ENCODE results near the gene SPINK8.

Gene SPINK8

DNA sequence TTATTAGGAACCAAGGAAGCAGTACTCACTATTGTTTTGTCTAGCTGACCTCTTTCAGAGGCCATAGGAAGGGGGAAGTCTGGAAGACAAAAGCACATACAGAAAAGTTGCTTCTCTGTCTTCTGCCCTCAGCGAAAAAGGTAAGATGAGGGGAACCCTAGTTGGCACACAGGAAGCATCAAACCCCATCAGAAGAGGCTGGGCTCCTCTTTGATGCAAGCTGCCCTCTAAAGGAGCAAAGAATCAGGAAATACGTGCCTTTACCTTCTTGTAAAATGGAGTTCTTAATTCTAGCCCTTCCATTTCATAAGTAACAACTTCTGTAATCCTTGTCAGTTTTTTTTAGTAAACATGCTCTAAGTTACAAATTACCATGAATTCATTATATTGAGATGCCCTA, 12.5 kb downstream of the SPINK8 start:
- DNase-seq (ENCODE audit: low spot score): no peak

DNA sequence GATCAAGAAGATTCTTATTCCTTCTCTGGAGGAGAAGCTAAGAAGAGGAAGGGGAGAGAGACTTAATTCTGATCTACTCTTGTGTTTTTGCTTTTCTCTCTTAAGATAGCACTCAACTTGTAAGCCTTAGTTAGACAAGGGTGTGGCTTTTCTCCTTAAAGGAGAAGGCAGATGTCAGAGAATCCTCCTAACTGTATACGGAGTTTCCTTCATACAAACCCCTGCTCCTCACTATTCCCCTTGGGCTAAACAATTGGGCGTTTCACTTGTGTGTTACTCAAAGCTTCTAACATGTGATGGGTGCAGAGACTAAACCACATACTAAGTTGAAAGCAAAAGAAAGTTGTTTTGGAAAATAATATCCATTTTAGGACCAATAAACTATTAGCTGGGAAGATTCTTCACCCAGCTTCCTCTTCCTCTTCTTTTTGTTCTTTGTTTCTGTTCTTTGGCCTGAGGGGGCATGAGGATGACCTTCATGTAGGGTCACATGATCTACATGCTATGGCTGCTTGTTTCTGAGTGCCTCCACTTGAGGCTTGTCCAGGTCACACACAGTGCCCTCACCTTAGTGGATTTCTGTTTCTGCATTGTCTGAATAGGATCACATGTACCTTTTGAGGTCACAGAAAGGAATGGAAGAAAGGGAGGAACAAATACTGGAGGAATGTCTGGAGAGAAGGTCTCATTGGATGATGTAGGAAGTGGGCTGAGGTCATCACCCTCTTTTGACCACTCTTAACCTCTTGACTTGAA, 14.6 kb downstream of the SPINK8 start:
- no peak for DNase-seq (ENCODE audit: low spot score)

DNA sequence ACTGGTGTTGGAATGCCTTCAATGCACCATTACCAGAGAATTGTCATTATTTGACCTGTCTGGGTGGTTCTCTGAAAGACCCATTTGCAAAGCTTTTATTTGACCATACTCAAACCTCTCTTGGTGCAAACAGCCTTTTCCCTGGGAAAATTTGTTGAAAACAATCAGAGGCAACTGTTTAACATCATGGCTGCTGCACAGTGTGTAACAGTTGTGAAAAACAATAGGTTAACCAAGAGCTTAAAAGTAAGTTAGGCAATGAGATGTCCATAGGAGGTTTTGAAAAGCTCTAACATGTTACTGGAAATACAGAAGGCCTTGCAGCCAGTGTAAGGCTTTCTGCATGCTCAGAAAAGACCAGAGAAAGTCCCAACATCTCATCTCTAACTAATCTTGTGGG, 18.9 kb downstream of the SPINK8 start:
- no peak for DNase-seq (ENCODE audit: low spot score)

DNA sequence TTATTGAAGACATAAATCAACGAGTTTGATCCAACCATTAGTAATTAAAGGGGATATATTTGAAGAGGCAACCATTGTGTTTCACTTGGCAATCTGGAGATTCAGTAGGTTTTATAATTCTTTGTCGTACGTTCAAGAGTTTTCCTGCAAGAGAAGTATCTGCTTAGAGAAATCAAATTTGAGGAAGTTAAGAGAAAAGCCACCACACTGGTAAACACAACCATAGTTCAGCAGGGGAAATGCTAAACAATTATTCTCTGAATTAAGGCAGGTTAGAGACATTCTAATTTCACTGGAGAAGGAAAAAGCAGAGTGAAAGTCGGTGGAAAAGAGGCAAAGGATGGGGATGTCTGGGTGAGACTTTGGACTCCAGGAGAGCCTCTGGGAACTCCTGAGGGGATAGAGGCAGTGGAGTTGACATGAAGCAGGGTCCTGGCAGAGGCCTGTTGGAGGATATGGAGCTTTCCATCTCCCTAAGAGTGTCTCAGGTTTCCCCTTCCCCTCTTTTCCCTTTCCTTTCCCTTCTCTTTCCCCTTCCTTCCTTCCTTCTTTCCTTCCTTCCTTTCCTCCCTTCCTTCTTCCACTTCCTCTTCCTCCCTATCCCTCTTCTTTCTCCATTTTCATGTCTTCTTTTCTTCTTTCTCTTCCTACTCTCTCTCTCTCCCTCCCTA, 26.5 kb downstream of the SPINK8 start:
- DNase-seq (ENCODE audit: low spot score): no peak

DNA sequence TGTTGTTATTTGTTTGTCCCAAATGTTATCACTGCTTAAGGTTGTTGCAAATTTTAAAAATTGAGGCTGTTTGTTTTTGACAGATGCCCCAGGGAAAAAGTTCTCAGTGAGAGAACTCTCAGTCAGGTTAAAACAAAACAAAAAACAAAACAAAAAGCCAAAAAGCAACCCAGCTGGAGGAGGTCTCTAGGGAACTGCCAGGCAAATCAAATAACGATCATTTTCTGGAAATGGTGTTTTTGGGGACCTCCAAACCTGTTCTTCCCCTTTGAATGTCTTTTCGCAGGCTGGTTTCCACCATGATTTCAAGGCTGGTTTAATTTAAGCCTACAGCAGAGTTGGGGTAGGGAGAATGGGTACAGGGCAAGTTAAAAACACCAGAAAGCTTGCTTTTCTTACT, 27.2 kb downstream of the SPINK8 start:
- DNase-seq (ENCODE audit: low spot score): no peak

DNA sequence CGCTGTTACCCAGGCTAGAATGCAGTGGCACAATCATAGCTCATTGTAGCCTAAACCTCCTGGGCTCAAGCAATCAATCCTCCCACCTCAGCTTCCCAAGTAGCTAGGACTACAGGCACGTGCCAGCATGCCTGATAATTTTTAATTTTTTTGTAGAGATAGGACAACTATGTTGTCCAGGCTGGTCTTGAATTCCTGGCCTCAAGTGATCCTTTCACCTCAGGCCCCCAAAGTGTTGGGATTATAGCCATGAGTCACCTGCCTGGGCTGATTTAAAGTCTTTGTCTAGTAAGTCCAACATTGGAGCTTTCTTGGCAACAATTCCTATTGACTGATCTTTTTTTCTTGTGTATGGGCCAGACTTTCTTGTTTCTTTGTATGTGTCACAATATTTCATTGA, 28.1 kb downstream of the SPINK8 start:
- DNase-seq (ENCODE audit: low spot score): no peak

DNA sequence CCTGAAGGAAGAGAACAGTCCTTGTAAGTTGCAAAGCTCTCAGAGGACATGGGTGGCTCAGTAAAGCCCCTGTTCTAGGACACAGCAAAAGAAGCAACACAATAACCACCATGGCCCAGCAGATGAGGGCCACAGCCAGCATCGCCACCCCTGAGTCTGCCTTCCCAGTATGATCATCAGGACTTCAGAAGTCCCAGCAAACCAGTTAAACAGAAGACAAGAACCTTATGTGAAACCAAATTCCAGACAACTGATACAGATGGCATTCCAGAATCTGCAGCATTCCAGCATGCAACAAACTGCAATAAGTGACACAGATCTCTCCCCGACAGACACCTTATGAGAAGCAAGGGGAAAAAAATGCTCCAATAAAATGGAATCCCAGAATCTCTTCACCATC, 30.4 kb downstream of the SPINK8 start:
- DNase-seq (ENCODE audit: low spot score): no peak

DNA sequence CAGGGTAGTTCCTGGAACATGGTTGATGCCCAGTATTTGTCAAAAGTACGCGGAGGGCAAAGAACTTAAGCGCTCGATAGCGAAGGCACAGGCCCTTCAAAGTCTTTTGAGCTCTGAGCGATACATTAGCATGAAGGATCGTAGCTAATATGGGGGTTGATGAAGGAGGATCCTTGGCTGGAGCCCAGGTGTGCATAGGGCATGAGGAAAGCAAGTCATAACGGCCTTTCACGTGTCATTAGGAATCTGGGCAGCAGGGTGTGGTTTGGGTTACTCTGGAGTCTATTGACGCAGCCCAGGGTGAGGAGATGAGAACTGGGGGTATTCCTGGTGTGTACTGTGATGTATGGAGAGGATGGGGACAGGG, 31.7 kb downstream of the SPINK8 start:
- DNase-seq (ENCODE audit: low spot score): peak; percentile 13

DNA sequence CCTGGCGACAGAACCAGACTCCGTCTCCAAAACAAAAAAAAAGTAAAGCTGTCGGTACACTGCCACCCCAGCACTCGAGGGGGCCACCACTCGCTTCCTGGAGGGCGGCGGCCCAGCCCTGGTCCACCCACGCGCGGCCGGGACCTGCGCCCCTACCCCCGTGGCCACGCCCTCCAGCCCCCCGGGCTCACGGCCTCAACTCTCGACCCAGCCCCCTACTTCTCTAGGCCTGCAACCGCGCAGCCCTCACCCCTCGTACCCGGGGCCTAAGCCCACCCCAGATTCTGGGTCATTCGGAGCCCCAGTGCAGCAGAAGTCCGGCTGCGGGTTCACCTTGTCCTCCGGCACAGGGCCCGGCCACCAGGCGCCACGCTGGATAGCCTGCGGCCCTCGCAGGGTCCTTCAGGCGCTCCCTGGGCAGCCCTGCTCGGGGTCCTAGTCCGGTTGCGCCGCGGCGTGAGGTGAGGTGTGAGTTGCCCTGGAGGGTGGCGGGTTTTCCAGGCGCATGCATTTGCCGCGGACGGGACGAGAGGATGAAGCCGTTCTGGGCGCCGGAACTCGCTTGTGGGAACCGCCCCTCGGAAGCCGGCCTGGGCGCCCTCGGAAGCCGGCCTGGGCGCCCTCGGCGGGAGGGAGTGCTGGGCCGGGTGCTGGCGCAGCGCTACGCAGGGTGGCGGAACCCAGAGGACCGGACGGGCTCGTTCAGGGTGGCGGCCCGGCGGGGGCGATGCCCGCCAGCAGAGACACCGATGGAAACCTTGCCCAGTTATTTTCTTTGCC, 32.3 kb downstream of the SPINK8 start, which contains the start of gene NME6:
TSS of gene NME6 (minus strand) at position 348 of the 780 bp plus-strand sequence.
- DNase-seq (ENCODE audit: low spot score): peak; percentile 85

DNA sequence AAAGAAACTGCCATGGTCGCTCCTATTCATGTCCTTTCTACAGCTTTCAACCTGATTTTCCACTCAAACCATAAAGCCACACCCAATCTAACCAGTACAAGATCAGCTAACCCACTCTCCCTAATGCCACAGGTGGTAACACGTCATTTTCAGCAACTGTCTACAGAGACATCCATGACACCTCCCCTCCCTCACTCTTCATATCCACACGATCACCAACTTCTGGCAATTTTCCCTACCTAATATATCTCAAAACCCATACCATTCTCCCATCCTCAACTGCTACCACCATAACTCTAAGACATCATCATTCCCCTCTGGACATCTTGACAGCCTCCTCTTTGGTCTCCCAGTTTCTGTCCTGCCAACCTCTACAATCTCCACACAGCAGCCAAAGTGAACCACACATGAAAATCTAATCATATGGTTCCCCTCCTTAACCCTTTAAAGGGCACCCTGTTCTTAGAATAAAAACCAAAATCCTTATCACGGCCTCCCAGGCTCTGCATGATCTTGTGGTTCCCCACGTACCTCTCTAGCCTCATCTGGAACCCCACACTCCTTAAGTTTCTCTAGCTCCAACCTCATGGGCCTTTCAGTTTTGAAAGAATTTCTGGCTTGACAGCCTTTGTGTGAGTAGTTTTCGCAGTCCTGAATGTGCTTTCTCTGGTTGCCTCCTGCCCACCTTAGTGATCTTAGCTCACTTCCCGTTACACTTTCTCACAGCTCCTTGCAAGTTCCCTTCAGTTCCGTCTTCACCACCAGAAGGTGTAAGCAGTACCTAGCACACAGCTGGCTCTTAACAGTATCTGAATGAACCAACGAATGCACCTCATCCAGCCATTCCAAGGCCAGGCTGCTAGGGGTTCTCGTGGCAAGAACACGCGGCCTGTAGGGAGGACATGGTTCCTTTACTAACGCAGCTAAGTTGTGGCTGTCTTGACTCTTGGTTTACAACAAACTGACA, 33.4 kb downstream of the SPINK8 start:
- DNase-seq (ENCODE audit: low spot score): no peak

DNA sequence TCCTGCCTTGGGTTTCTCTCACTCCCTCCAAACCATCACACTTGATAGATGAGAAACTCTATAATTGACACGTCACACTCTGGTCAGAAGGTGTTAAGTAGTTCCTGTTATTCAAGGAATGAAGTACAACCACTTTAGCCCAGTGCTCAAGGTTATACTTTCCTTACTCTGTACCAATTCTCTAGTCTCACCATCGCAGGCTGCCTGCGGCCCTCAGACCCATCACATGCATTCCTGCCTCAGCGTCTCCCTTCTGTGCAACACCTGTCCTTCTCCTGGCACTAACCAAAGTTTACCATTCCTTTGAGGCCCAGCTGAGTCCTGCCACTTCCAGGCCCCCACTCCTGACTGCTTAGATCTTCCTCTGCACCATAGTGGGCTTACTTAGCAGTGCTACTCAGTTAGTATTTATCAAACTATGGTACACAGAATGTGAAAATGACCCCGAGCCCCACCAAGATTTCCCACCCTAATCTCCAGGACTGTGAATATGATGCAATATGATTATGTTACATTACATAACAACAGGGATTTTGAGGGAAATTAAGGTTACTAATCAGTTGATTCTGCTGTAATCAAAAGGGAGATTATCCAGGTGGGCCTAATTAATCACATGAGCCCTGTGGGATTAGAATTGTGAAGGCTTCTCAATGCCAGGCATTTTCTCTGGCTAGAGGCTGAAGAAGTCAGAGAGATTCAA, 36.2 kb downstream of the SPINK8 start:
- DNase-seq (ENCODE audit: low spot score): no peak

DNA sequence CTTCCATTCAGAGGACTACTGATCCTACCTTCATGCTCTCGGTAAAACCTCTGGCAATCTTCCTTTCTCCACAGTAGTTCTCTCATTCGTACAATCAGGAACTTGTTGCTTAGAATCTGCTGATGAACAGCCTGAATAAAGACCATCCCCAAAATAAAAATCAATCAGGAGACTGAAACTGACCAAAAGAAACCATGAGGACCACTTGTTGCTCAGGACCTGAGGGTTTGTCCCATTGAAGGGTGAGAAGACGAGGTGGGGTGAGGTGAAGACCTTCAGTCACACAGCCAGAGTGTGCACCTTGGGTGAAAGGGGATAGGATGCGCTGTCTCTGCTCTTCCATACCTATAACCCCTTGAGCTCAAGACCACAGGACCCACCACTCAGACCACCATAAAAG, 36.8 kb downstream of the SPINK8 start:
- no peak for DNase-seq (ENCODE audit: low spot score)

DNA sequence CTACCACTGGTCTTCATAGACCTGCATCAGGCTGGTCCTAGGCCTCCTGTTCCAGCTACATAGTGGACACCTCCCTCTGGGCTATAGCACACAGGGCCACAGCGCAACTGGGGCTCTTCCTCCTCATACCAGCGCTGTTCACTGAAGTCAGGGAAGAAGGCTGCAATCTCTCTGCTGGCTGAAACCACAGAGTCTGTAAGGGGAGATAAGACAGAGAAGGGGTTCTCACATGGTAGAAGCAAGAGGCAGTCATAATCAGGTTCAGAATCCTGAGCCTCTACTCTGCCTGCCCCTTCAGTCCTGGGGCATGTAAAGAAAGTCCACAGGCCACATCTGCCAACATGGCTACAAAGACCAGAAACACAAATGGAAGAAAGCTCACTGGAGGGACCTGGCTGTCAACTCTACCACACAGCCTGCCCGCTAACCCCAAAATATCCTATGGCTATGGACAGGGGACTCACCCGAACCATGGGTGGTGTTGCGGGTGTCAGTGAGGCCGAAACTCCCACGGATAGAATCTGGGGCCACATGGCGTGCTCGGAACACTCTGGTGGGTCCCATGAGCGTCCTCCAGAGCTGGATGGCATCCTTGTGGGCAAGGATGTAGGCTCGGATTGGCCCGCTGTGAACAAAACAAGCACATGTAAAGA, 38.7 kb downstream of the SPINK8 start:
- no peak for DNase-seq (ENCODE audit: low spot score)

DNA sequence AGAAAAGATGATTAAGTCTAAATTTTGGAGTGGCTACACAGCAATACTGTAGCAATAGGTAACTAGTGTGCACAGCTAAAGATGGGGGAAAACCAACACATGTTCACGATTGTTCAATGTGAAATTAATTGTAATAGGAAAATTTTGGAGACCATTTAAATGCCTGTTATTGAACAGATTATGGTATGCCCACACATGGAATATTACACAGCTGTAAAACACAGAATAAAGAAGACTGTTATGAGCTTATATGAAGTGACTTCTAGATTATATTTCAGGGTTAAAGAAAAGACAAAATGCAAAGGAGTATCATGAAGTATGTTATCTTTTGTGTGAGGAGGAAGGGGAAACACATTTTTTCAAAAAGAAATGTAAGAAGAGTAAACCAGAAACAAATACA, 43.8 kb downstream of the SPINK8 start:
- DNase-seq (ENCODE audit: low spot score): no peak

DNA sequence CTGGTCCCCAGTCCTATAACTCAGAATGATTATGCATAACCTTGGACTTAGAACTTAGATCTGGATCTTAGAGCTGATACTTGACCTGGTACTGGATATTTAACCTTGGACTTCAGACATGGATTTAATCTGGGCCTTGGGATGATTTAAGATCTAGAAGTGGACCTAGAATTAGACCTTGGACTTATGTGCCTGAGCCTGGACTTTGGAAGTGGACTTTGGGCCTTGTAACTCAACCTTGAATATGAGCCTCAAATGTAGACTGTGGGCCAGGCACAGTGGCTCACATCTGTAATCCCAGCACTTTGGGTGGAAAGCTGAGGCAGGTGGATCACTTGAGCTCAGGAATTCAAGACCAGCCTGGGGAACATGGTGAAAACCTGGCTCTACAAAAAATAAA, 46.4 kb downstream of the SPINK8 start:
- no peak for DNase-seq (ENCODE audit: low spot score)

DNA sequence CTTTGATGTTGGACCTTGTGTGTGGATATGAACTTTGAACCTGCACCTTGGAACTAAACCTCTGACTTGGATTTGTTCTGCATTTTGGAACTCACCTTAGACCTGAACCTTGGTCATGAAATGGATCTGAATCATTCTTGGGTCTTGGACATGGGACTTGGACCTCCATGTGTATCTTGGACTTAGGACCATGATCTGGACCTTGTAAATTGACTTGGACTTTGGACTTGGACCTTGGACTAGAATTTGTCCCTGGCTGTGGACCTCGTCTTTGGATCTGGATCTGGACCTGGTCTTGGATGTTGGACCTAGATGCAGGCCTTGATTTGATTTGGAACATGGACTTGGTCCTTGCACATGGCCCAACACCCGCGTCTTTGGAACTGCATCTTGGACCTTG, 47.2 kb downstream of the SPINK8 start:
- no peak for DNase-seq (ENCODE audit: low spot score)

DNA sequence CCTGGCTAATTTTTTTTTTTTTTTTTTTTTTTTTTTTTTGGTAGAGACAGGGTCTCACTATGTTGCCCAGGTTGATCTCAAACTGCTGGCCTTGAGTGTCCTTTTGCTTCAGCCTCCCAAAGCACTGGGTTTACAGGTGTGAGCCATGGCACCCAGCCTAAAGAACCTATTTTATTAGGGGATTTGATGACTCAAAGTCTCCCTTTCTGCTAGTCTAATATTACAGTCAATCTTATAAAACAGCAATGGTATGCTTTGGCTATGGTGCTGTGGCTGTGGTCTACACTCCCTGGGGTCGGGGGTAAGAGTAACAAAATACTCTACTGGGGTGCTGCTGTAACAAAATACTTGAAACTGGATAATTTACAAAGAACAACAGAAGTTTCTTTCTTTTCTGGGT, 47.8 kb downstream of the SPINK8 start:
- DNase-seq (ENCODE audit: low spot score): no peak

DNA sequence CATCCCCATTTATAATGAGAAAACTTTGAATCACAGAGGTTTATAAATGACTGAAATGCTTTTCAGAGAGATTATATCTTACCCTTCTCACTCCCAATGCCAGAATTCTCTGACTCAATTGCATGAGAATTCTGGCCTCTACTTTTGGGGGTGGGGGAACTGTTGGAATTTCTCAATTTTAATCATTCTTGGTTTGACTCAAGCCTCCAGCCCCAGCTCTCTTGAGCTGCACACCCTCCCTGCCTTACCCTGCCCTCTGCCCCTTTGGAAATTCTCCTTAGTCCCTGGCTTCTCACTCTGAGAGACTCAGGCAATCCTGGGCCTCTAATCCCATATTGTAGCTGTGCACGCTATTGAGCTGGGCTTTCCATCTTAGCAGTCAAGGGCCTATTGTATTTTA, 48.3 kb downstream of the SPINK8 start:
- no peak for DNase-seq (ENCODE audit: low spot score)

DNA sequence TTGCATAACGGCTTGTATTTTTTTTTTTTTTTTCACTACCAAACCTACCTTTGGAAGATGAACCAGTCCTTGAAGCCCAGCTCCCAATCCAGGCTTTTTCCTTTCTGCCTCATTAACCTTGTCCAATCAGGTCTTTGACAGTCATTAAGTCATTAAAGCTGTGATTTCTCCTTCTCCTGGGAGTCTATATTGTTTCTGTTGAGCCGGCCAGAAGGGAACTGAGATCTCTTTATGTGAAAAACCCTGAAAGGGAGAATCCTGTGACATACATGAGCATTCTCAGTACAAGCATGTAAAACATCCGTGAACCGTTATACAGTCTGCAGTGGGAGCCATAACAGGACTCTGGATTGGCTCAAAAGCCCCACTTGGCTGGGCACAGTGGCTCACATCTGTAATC, 52.6 kb downstream of the SPINK8 start:
- no peak for DNase-seq (ENCODE audit: low spot score)

DNA sequence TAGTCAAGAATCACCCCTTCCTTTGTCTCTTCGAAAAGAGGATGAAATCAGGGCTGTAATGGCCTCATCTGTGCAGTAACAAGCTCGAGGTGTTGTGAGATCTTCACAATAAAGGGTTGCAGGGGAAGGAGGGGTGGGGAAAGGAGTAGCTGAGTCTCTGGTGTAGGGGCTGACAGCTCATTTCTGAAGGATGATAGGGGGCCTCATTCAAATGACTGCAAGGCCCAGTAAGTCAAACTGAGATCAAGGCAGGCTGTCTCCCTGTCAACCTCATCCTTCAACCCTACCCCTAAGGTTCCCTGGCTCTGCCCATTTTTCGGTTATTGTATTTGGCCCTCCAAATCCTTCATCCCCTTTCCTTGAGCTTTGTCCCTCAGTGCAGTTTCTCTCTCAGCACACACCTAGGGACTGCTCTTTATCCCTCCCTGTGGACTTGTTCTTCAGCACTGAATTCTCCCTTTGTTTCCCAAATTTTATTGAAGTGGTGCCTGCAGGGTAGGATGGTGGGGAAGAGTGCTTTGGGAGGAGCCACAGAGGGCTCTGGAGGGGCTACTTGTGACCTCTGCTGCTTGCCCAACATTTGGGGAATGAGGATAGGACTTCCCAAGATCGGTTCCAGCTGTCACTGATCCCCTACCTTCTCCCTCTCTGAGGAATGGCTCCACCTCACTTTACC, 54.4 kb downstream of the SPINK8 start:
- DNase-seq (ENCODE audit: low spot score): no peak
